ENCODE data around the gene TSC22D1.

TSC22D1 gene

DNA sequence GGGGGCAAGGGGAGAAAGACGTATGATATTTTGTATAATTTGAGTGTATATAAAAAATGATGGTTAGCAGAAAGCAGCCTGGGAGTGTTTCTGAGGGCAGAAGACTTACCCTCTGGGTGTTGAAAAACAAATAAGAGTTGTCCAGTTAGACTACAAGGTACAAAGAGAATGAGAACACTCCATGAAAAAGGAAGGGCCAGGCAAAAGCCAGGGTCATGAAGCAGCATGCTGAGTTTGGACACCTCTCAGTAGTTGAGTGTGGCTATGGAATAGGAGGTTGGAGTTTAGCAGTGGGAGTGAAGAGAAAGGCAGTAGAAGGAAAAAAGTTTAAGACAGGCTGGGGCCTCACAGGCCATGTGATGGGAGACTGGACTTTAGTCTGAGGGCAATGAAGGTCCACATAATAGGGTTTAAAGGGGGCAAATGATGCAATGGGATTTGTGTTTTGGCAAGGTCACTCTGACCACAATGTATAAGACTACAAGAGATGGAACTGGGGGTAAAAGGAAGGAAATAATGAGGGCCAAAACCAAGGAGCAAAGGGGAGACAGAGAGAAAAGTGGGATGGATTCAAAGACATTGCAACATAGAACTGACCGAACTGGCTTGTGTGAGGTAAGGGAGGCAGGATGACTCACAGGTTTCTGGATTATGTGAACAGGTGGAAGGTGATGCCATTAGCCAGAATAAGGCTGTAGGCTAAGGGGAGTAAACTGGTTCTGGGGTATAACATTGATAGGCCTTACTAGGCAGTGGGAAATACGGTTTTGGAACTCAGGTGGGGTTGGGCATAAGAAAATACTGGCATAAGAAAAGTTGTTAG lies 125.9 kb downstream of the TSC22D1 start:
- Mint-ChIP-seq H3K4me1 (ENCODE audit: low read depth) (no peaks in the 10 kb centered on the region), H3K27me3 (ENCODE audit: low read depth) (peaks cover 5% of the 10 kb centered on the region), H3K9me3 (no peaks in the 10 kb centered on the region), H3K27ac (no peak overlapping the region), H3K36me3 (ENCODE audit: low read depth) (no peaks in the 10 kb centered on the region), H3K4me3 (no peak overlapping the region)
- no peak for DNase-seq (ENCODE audit: low spot score)

DNA sequence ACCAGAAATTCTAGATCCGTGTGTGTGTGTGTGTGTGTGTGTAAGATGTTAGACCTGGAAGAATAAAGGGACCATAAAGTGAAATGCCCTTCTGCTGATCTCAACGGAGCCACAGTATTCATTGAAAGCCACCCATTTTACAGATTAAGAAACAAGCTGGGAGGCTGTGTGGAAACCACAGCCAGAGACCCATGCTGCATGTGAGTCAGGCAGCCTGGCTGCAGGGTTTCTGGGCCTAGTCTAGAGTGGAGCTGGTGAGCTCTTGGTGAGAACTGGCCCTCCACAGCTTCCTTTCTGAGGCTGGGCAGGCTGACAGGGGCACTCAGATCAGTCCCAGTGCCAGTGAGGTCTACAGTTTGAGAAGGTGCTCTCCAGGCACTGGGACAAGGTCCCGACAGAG lies 127.3 kb downstream of the TSC22D1 start:
- peaks cover 10% of the 10 kb centered on the region for H3K27me3 Mint-ChIP-seq (ENCODE audit: low read depth)
- no peaks in the 10 kb centered on the region for H3K4me1 Mint-ChIP-seq (ENCODE audit: low read depth)
- H3K27ac Mint-ChIP-seq = no peak overlapping the region

DNA sequence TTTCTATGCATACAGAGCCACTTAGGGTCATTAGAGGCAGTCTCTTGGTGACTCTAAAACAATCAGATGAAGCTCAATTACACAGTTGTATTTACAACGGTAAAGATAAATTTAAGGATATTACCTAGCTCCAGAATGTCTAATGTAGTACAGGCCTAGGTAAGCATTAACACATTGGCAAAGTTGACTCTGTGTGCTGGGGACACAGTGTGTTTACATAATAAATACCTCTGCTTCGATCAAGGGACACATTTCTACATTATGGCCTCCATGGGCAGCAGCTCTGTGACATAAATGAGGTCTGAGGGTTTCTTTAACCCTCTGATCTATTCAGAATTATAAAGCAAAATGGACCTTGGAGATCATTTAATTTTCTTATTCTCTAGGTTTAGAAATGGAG lies 127.8 kb downstream of the TSC22D1 start:
- no peaks in the 10 kb centered on the region for H3K9me3 Mint-ChIP-seq
- H3K27ac Mint-ChIP-seq = no peak overlapping the region
- no peaks in the 10 kb centered on the region for H3K36me3 Mint-ChIP-seq (ENCODE audit: low read depth)
- no peak overlapping the region for H3K4me3 Mint-ChIP-seq
- DNase-seq (ENCODE audit: low spot score) = no peak
- H3K4me1 Mint-ChIP-seq (ENCODE audit: low read depth) = no peaks in the 10 kb centered on the region
- H3K27me3 Mint-ChIP-seq (ENCODE audit: low read depth) = peaks cover 13% of the 10 kb centered on the region

More for the DNA sequence above, 127.3 kb downstream of the TSC22D1 start:
- H3K9me3 Mint-ChIP-seq = no peaks in the 10 kb centered on the region
- DNase-seq (ENCODE audit: low spot score) = no peak
- H3K36me3 Mint-ChIP-seq (ENCODE audit: low read depth) = no peaks in the 10 kb centered on the region
- no peak overlapping the region for H3K4me3 Mint-ChIP-seq

DNA sequence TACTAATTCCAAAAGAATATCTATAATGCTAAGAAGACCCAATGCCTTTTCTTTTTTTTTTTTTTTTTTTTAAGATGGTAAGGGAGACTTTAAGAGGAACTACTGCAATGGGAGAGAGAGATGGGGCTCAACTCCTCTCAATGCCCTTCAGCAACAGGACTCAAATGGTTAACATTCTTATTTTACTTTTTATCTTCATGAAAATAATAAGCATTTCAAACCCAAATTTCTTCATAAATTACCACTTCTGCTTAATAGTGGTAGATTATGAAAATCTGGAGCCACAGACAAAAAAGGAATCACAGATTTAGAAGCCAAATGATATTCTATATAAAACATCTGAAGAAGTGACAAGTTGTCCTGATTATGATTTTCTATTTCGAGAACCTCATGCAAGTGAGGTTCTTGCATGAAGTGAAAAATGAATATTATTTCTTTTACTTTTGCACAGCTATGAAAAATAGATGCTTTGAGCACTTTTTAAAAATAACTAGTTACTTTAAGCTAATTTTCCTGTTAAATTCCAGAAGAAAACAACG lies 128.3 kb downstream of the TSC22D1 start:
- no peaks in the 10 kb centered on the region for H3K9me3 Mint-ChIP-seq
- no peak for DNase-seq (ENCODE audit: low spot score)
- H3K27me3 Mint-ChIP-seq (ENCODE audit: low read depth) = peaks cover 16% of the 10 kb centered on the region
- no peaks in the 10 kb centered on the region for H3K36me3 Mint-ChIP-seq (ENCODE audit: low read depth)
- H3K4me3 Mint-ChIP-seq = no peak overlapping the region
- no peak overlapping the region for H3K27ac Mint-ChIP-seq
- no peaks in the 10 kb centered on the region for H3K4me1 Mint-ChIP-seq (ENCODE audit: low read depth)

DNA sequence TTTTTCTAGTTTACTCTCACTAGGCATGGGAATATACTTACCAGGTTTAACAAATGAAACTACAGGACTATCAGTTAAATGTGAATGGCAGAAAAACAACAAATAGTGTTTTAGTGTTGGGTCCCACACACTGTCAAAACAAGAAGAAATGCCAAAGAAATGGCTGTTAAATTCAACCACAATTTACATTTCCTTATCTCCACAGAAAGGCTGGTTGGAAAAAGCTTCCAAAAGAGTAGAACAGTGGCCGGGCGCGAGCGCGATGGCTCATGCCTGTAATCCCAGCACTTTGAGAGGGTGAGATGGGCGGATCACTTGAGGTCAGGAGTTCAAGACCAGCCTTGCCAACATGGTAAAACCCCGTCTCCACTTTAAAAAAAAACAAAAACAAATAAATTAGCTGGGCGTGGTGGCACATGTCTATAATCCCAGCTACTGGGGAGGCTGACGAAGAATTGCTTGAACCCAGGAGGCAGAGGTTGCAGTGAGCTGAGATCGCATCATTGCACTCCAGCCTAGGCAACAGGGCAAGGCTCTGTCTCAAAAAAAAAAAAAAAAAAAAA lies 136.0 kb downstream of the TSC22D1 start:
- no peak for DNase-seq (ENCODE audit: low spot score)
- Mint-ChIP-seq H3K27ac (no peak overlapping the region), H3K36me3 (ENCODE audit: low read depth) (no peaks in the 10 kb centered on the region), H3K4me1 (ENCODE audit: low read depth) (peaks cover 17% of the 10 kb centered on the region), H3K27me3 (ENCODE audit: low read depth) (peaks cover 61% of the 10 kb centered on the region), H3K4me3 (no peak overlapping the region), H3K9me3 (no peaks in the 10 kb centered on the region)

DNA sequence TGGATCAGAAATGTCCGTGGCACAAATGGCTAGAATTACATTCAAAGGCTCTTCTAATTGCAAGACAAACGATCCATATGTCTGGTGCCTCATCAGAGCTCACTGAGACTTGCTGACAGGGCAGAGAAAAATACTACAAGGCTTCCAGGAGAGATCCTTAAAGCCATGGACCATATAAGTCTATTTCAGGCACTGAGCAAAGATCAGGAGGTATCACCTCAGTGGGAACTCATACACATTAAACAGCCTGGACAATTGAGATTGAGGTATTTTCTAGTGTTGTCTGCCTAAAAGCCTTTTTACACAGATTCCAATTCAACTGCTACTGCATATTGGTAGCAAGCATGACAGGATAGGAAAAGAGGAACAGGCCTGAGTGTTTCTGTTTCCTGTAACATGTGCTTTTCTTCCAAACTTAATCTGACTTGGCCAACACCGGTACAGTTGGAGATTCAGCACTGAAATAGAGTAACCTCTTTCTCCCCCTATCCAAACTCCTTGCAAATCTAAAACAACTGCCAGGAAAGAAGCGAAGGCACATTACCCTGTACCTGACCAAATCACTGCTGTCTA lies 136.6 kb downstream of the TSC22D1 start:
- no peaks in the 10 kb centered on the region for H3K9me3 Mint-ChIP-seq
- no peaks in the 10 kb centered on the region for H3K36me3 Mint-ChIP-seq (ENCODE audit: low read depth)
- H3K27ac Mint-ChIP-seq = no peak overlapping the region
- peaks cover 63% of the 10 kb centered on the region for H3K27me3 Mint-ChIP-seq (ENCODE audit: low read depth)
- no peak for DNase-seq (ENCODE audit: low spot score)
- H3K4me1 Mint-ChIP-seq (ENCODE audit: low read depth) = peaks cover 20% of the 10 kb centered on the region
- H3K4me3 Mint-ChIP-seq = no peak overlapping the region

DNA sequence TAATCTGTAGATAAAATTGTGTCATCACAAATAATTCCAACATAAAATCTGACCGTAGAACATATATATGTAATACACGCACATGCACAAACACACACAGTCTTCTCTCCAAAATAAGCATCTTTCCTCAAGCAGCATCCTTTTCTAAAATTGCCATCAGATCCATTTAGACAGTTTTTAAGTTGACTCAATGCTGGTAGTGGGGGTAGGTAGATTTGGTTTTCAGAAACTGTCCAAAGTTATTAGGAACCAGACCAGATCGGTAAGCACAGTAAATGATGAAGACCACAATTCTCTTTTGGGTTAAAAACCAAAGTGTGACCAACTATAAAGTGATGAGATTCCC lies 137.9 kb downstream of the TSC22D1 start:
- Mint-ChIP-seq H3K4me1 (ENCODE audit: low read depth) (peaks cover 20% of the 10 kb centered on the region), H3K4me3 (no peak overlapping the region), H3K9me3 (no peaks in the 10 kb centered on the region), H3K27me3 (ENCODE audit: low read depth) (peaks cover 67% of the 10 kb centered on the region), H3K27ac (no peak overlapping the region), H3K36me3 (ENCODE audit: low read depth) (no peaks in the 10 kb centered on the region)
- no peak for DNase-seq (ENCODE audit: low spot score)

DNA sequence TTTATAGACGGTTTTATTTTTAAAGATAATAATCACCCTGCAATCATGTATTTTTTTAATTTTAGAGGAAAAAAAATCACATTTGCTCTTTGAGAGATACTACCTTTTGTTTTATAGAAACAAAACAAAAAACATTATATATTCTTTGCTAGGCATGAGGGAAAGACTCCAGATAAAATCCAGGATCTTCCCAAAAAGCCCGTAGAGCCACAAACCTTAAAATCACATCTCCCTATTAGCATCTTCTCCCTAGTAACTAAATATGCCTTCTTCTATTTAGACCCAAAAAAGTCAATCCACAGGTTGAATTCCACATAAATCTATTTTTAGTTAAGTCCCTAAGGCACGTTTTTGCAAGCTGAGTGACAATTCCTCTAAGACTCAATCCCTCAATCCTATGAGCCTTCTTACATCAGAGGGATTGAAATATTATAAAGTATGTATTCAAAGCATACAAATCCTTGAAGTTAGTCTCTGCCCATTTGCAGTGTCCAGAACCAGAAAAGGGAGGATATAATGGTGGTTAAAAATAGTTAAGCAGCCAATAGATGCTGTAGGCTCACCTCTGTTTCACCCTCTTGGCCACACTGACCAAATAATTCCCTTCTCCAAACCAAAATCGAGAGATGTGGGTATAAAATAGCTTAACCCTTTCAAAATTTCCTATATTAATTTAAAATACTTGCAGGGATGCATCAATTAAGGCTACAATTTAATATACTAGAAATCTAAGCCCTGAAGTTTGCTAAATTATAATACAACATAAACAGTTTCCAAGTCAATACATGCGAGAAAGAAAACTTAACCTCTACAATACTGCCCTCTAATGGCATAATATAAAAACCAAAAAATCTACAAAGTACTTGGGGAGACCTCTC lies 138.5 kb downstream of the TSC22D1 start:
- Mint-ChIP-seq H3K27ac (no peak overlapping the region), H3K27me3 (ENCODE audit: low read depth) (peaks cover 72% of the 10 kb centered on the region), H3K9me3 (no peaks in the 10 kb centered on the region), H3K4me3 (no peak overlapping the region), H3K4me1 (ENCODE audit: low read depth) (peaks cover 20% of the 10 kb centered on the region), H3K36me3 (ENCODE audit: low read depth) (no peaks in the 10 kb centered on the region)
- no peak for DNase-seq (ENCODE audit: low spot score)

DNA sequence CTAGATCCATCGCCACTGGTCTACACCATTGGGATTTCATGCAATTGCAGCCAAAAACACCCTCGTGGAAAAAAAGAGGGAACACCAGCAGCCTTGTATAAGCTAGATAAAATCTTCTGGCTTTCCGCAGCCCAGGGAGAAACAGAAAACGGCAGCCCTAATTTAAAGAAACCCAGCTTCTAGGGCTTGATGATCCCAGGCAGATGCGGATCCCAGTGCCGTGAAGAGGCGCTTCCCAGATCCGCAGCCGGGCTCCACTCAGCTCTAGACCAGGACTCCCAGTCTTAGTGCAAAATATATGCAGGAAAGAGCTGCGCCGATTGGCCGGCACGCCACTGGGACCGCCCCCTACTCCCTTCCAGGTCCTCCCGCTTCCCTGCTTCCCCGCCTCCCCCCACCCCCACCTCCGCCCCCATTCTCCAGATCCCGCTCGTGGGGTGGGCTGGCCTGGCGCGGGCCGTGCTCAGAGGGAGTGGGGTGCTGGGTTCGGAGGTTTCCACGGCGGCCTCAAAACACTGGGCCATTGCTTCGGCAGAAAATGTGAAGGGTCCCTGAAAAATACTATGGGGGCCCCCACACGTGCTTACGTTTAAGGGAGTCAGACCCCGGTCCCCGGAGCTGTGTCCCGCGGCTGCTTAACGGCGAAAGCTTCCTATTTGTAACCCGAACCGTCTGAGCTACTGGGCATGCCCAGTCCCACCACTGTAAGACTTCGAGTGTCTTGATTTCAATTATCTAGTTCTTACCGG lies 139.4 kb downstream of the TSC22D1 start:
- Mint-ChIP-seq H3K36me3 (ENCODE audit: low read depth) (no peaks in the 10 kb centered on the region), H3K4me1 (ENCODE audit: low read depth) (peaks cover 20% of the 10 kb centered on the region), H3K9me3 (no peaks in the 10 kb centered on the region), H3K4me3 (peak overlapping the region; percentile 85), H3K27me3 (ENCODE audit: low read depth) (peaks cover 76% of the 10 kb centered on the region), H3K27ac (no peak overlapping the region)
- DNase-seq (ENCODE audit: low spot score) = peak; percentile 16

DNA sequence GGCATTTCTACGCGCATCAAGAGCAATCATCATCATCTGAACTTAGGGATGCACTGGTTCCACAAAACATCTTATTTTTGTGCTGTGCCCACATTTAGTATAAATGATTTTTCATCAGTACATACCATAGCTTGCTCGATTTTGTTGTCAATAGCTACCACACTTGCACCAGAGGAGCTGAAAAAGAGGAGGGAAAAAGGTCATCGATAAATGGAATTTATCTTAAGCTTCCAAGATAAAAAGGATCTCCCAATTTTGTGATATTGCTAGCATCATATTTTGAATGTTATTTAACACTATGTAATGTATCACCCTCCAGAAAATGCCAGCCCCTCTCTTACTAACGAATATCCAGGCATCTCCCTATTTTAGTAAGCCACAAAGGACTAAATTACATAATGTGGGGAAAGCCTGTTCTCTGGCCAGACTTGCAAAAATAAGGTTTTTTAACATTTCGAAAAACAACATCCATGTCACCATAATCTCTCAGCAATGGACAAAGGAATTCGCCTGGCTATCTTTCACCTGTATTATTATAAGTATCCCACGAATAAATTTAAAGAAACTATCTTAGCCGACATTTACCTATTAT lies 140.1 kb downstream of the TSC22D1 start:
- H3K27ac Mint-ChIP-seq = no peak overlapping the region
- DNase-seq (ENCODE audit: low spot score) = no peak

DNA sequence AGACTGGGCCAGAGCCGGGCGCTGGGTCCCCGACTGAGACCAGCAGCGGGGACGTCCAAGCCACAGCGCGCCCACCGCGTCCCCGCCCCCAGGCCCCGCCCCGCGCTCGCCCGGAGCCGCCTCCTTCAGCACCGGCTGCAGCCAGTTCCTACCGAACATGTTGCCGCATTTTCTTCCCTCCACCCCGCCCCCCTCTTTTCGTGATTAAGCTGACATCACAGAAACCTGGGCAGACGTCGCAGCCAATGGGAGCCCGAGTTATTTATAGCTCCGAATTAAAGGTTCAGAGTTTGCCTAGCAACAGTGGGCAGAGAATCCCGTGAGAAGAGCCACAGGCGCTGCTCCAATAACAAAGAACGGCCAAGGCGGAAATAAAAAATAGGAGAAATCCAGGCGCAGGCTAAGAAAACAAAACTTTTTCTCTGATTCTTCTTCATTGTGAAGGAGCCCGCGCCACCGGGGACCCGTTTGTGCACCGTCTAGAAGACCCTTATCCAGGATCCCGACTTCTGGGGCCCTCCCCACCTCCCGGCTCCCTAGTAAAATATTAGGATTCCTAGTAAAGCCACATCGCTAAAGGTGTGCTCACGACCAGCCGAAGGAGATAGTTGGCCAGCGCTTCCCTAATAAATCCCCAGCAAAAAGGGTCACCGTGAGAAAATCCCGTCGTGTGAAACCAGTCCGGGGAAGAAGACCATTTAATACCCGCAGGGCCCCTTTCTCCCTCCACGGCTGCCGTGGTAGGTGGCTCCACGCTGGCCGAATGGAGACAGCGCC lies 140.8 kb downstream of the TSC22D1 start:
- DNase-seq (ENCODE audit: low spot score) = peak; percentile 64
- Mint-ChIP-seq H3K27ac (peak overlapping the region; percentile 56), H3K4me1 (ENCODE audit: low read depth) (peaks cover 20% of the 10 kb centered on the region), H3K27me3 (ENCODE audit: low read depth) (peaks cover 73% of the 10 kb centered on the region), H3K36me3 (ENCODE audit: low read depth) (no peaks in the 10 kb centered on the region), H3K4me3 (peak overlapping the region; percentile 85), H3K9me3 (no peaks in the 10 kb centered on the region)

More for the DNA sequence above, 140.1 kb downstream of the TSC22D1 start:
- Mint-ChIP-seq H3K4me1 (ENCODE audit: low read depth) (peaks cover 20% of the 10 kb centered on the region), H3K4me3 (peak overlapping the region; percentile 85), H3K36me3 (ENCODE audit: low read depth) (no peaks in the 10 kb centered on the region), H3K27me3 (ENCODE audit: low read depth) (peaks cover 76% of the 10 kb centered on the region), H3K9me3 (no peaks in the 10 kb centered on the region)

DNA sequence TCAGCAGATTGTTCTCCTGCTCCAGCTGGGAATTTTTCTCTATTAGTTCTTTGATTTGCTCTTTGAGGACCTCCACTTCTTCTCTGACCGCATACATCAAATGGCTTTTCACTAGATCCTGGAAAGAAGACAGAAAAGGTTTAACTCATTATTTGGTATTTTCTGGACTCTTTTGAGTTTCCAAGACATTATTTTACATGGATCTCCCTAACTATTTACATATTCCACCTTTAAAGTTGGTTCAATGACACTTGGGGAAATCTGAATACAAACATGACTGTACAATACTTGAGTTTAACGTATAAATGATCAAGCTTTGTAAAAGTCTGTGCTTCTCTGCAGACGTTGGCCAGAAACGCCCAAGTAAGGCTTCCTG lies 141.4 kb downstream of the TSC22D1 start:
- peak overlapping the region; percentile 85 for H3K4me3 Mint-ChIP-seq
- DNase-seq (ENCODE audit: low spot score) = no peak
- H3K27ac Mint-ChIP-seq = no peak overlapping the region
- peaks cover 20% of the 10 kb centered on the region for H3K4me1 Mint-ChIP-seq (ENCODE audit: low read depth)
- no peaks in the 10 kb centered on the region for H3K9me3 Mint-ChIP-seq
- no peaks in the 10 kb centered on the region for H3K36me3 Mint-ChIP-seq (ENCODE audit: low read depth)
- peaks cover 71% of the 10 kb centered on the region for H3K27me3 Mint-ChIP-seq (ENCODE audit: low read depth)

Measured in T-helper 2 cell treated with Interferon-gamma antibody and Interleukin-4, amounts not matched to agents 5 μg/mL and 100 μg/mL, for 36 hours (primary cell).